Measurements from ENCODE around the gene COX6B2.

The COX6B2 gene

DNA sequence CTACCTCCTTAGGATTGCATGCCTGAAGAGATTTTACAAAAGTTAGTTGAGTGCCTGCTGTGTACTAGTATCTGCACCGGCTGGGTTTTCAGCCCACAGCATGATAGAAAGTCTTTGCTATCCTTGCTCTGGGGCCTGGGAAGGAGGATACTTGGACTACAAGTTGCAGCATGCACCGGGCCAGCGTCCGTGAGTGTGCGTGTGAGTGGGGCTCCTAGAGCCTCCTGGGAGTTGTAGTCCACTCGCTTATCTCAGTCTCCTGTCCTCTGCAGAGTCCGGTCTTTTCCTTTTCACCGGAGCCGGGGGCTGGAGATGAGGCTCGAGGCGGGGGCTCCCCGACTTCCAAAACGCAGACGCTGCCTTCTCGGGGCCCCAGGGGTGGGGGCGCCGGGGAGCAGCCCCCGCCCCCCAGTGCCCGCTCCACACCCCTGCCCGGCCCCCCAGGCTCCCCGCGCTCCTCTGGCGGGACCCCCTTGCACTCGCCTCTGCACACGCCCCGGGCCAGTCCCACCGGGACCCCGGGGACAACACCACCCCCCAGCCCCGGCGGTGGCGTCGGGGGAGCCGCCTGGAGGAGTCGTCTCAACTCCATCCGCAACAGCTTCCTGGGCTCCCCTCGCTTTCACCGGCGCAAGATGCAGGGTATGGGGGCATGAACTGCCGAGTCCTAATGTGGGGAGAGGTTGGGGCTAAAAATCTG is 50.1 kb downstream of the COX6B2 start:
- TF ChIP-seq ESRRG (CRISPR knock-in tag; IDR thresholded peaks at IDR 0.05) = no peak
- ATAC-seq = peak; percentile 61

DNA sequence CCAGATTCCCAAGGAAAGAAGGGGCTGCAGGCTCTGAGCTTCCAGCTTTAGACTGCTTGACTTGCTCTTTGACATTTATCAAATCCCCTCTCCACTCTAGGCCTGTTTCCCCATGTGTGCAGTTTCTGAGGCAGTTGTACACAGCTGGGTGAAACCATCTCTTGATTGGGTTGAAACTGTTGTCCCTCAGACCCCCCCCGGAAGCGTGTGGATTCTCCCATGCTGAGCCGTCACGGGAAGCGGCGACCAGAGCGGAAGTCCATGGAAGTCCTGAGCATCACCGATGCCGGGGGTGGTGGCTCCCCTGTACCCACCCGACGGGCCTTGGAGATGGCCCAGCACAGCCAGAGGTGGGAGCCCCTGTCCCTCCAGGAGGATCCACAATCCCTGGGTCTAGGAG is 51.0 kb downstream of the COX6B2 start:
- TF ChIP-seq BACH2 (CRISPR knock-in tag; IDR thresholded peaks at IDR 0.05; ENCODE audit: borderline replicate concordance) (no peak), ZFP3 (CRISPR knock-in tag; IDR thresholded peaks at IDR 0.05) (no peak), SNAI2 (CRISPR knock-in tag; IDR thresholded peaks at IDR 0.05) (no peak), ZNF70 (CRISPR knock-in tag; IDR thresholded peaks at IDR 0.05) (no peak), GLIS3 (CRISPR knock-in tag; IDR thresholded peaks at IDR 0.05) (no peak)
- TF ChIP-seq, protein P1, sequence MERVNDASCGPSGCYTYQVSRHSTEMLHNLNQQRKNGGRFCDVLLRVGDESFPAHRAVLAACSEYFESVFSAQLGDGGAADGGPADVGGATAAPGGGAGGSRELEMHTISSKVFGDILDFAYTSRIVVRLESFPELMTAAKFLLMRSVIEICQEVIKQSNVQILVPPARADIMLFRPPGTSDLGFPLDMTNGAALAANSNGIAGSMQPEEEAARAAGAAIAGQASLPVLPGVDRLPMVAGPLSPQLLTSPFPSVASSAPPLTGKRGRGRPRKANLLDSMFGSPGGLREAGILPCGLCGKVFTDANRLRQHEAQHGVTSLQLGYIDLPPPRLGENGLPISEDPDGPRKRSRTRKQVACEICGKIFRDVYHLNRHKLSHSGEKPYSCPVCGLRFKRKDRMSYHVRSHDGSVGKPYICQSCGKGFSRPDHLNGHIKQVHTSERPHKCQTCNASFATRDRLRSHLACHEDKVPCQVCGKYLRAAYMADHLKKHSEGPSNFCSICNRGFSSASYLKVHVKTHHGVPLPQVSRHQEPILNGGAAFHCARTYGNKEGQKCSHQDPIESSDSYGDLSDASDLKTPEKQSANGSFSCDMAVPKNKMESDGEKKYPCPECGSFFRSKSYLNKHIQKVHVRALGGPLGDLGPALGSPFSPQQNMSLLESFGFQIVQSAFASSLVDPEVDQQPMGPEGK (CRISPR knock-in tag; IDR thresholded peaks at IDR 0.05; ENCODE audit: borderline replicate concordance) = no peak
- TF ChIP-seq, protein P2, sequence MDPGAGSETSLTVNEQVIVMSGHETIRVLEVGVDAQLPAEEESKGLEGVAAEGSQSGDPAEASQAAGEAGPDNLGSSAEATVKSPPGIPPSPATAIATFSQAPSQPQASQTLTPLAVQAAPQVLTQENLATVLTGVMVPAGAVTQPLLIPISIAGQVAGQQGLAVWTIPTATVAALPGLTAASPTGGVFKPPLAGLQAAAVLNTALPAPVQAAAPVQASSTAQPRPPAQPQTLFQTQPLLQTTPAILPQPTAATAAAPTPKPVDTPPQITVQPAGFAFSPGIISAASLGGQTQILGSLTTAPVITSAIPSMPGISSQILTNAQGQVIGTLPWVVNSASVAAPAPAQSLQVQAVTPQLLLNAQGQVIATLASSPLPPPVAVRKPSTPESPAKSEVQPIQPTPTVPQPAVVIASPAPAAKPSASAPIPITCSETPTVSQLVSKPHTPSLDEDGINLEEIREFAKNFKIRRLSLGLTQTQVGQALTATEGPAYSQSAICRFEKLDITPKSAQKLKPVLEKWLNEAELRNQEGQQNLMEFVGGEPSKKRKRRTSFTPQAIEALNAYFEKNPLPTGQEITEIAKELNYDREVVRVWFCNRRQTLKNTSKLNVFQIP (CRISPR knock-in tag; IDR thresholded peaks at IDR 0.05; ENCODE audit: borderline replicate concordance, low read depth) = no peak
- TF ChIP-seq, protein P3, sequence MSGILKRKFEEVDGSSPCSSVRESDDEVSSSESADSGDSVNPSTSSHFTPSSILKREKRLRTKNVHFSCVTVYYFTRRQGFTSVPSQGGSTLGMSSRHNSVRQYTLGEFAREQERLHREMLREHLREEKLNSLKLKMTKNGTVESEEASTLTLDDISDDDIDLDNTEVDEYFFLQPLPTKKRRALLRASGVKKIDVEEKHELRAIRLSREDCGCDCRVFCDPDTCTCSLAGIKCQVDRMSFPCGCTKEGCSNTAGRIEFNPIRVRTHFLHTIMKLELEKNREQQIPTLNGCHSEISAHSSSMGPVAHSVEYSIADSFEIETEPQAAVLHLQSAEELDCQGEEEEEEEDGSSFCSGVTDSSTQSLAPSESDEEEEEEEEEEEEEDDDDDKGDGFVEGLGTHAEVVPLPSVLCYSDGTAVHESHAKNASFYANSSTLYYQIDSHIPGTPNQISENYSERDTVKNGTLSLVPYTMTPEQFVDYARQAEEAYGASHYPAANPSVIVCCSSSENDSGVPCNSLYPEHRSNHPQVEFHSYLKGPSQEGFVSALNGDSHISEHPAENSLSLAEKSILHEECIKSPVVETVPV (CRISPR knock-in tag; IDR thresholded peaks at IDR 0.05) = no peak
- no peak for ATAC-seq

DNA sequence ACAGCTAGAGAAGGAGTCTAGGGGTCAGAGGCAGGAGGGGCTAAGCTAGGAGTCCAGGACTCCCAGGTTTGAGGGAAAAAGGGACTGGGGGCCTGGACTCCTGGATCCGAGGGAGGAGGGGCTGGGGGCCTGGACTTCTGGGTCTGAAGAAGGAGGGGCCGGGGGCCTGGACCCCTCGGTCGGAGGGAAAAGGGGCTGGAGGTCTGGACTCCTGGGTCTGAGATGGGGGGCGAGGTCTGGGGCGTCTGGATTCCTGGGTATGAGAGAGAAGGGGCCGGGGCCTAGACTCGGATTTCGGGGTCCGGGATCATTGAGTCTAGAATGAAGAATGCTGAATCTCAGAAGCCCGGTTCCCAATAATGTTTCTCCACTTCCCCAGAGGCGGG is 52.2 kb downstream of the COX6B2 start:
- TF ChIP-seq ARNTL (CRISPR knock-in tag; IDR thresholded peaks at IDR 0.05; ENCODE audit: borderline replicate concordance, low read depth) = no peak
- no peak for ATAC-seq

DNA sequence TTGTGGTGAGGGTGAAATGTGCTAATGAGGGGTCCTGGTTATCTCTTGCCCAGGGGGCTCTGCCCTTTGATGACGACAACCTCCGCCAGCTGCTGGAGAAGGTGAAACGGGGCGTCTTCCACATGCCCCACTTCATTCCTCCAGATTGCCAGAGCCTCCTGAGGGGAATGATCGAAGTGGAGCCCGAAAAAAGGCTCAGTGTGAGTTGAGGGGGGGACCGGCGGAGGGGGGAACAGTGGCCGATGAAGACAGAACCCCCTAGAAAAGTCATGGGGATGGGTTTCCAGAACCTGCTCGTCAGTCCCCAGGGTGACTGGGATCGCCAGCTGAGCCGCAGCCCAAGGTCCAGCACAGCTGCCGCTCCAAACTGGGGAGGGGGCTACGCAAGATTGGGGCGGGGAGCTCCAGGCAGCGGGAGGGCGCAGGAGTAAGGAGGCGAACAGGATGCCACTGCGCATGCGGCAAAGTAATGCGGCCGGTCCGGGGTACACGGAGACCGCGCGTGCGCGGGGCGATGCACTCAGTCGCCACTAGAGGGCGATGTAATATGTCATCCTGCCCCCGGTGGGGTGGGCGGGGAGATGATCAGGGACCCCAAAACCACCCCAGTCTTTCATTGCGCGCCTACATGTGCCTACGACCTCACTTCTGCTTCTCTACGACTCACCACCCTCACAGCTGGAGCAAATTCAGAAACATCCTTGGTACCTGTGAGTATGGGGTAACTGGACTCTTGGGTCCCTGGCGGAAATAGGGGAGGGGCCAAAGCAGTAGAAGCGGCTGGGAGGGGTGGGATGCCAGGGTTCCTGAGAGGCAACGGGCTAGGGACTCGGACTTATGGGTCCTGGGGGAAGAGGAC is 52.8 kb downstream of the COX6B2 start:
- peak; percentile 88 for ATAC-seq

More for the DNA sequence above, 52.8 kb downstream of the COX6B2 start:
- no peak for TF ChIP-seq OSR1 (CRISPR knock-in tag; IDR thresholded peaks at IDR 0.05)
- TF ChIP-seq ZC3H10 (CRISPR knock-in tag; IDR thresholded peaks at IDR 0.05) = no peak
- no peak for TF ChIP-seq TCF4 (CRISPR knock-in tag; IDR thresholded peaks at IDR 0.05; ENCODE audit: borderline replicate concordance)
- TF ChIP-seq, protein P3 (CRISPR knock-in tag; IDR thresholded peaks at IDR 0.05) = no peak
- no peak for TF ChIP-seq ESRRG (CRISPR knock-in tag; IDR thresholded peaks at IDR 0.05)
- TF ChIP-seq, protein P4, sequence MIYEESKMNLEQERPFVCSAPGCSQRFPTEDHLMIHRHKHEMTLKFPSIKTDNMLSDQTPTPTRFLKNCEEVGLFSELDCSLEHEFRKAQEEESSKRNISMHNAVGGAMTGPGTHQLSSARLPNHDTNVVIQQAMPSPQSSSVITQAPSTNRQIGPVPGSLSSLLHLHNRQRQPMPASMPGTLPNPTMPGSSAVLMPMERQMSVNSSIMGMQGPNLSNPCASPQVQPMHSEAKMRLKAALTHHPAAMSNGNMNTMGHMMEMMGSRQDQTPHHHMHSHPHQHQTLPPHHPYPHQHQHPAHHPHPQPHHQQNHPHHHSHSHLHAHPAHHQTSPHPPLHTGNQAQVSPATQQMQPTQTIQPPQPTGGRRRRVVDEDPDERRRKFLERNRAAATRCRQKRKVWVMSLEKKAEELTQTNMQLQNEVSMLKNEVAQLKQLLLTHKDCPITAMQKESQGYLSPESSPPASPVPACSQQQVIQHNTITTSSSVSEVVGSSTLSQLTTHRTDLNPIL (CRISPR knock-in tag; IDR thresholded peaks at IDR 0.05; ENCODE audit: low read depth) = no peak
- no peak for TF ChIP-seq ZNF565 (CRISPR knock-in tag; conservative IDR thresholded peaks at IDR 0.05; ENCODE audit: low read depth)
- TF ChIP-seq, protein P2 (CRISPR knock-in tag; IDR thresholded peaks at IDR 0.05; ENCODE audit: borderline replicate concordance, low read depth) = no peak
- TF ChIP-seq ZFP30 (CRISPR knock-in tag; IDR thresholded peaks at IDR 0.05) = no peak
- TF ChIP-seq GLIS3 (CRISPR knock-in tag; IDR thresholded peaks at IDR 0.05) = no peak

Measured in SK-N-SH treated with all-trans-retinoic acid at 6 μM for 48 hours (cell line).